Tibial nerve (tissue), 4 donors: ENCODE results near the gene SGPP2. TPM values are rescaled to one million over a fixed set of nuclear protein-coding genes. Genes with fewer than 3 reads are reported as not detected.

ENCODE experiments used
- DNase-seq, 2 donors: peaks; one replicate each; pipeline ENCODE4 v3.0.0-alpha.2; 2019; ENCODE audit warnings: low spot score in 2 of 2
- H3K27ac ChIP-seq, 4 donors: fragments of 200-600 bp; sonication (generic) in 3 of 4; one replicate each; pipeline ENCODE4 v1.5.1; 2017 to 2019; ENCODE audit warnings: mild to moderate bottlenecking in 1 of 4
- H3K27me3 ChIP-seq, 2 donors: fragments of 200-600 bp; sonication (generic) in 1 of 2; one replicate each; pipeline versions ENCODE4 v1.5.1 to v1.6.0; 2017 to 2019
- H3K36me3 ChIP-seq, 3 donors: fragments of 200-600 bp; sonication (generic); one replicate each; pipeline ENCODE4 v1.5.1; 2018 to 2019
- H3K4me1 ChIP-seq, 4 donors: fragments of 200-600 bp; sonication (generic) in 3 of 4; one replicate each; pipeline ENCODE4 v1.5.1; 2017 to 2019
- H3K4me3 ChIP-seq, 4 donors: fragments of 200-600 bp; sonication (generic) in 3 of 4; one replicate each; pipeline ENCODE4 v1.5.1; 2017 to 2019; ENCODE audit warnings: mild to moderate bottlenecking in 1 of 4, moderate library complexity in 1 of 4
- H3K9me3 ChIP-seq, 4 donors: fragments of 200-600 bp; sonication (generic) in 3 of 4; one replicate each; pipeline ENCODE4 v1.5.1; 2017 to 2019
- CTCF ChIP-seq, 5 experiments: fragments of 200-600 bp in 3 of 5; fragments of 450-650 bp in 2 of 5; sonication (generic) in 3 of 5; IDR thresholded peaks; one replicate each; pipeline ENCODE4 v1.5.1; 2016 to 2019; ENCODE audit warnings: antibody characterized with exemption in 5 of 5, mild to moderate bottlenecking in 3 of 5, moderate library complexity in 2 of 5
- EP300 ChIP-seq, 2 donors: sonication (generic); formaldehyde crosslinking; IDR thresholded peaks; one replicate each; pipeline ENCODE4 v1.6.1; 2017; ENCODE audit warnings: antibody characterized with exemption in 2 of 2, mild to moderate bottlenecking in 1 of 2
- POLR2A ChIP-seq, 2 donors: fragments of 450-650 bp; IDR thresholded peaks; one replicate each; pipeline ENCODE4 v1.6.1; 2017; ENCODE audit warnings: antibody characterized with exemption in 2 of 2, mild to moderate bottlenecking in 2 of 2, moderate library complexity in 2 of 2
- WGBS, 2 donors: methylation state at CpG; one replicate each; pipeline ENCODE4 v1.1.5; 2018; 5-methylcytosine and 5-hydroxymethylcytosine counted together
- total RNA-seq, 4 donors: library from RNA; depleted of rRNA; stranded (reverse); fragments of >200 nt; gene quantifications; one replicate each; pipeline ENCODE4 v1.1.0, GENCODE V29; 2016

The SGPP2 gene
- total RNA-seq, 4 donors from 2014 or later, result not detected

- Histone ChIP-seq H3K27ac (no peak overlapping the region), H3K4me3 (no peak overlapping the region), H3K36me3 (no peaks in the 10 kb centered on the region), H3K27me3 (peaks cover 0 to 6% of the 10 kb centered on the region in 2 donors), H3K4me1 (no peaks in the 10 kb centered on the region), H3K9me3 (no peaks in the 10 kb centered on the region)
- TF ChIP-seq CTCF (IDR thresholded peaks at IDR 0.05) (no peak), POLR2A (IDR thresholded peaks at IDR 0.05) (no peak), EP300 (IDR thresholded peaks at IDR 0.05) (no peak)
- DNase-seq, result no peak
Measured at GRCh38 chr2:222481941-222482340, 57.6 kb downstream of the SGPP2 start.

GRCh38 chr2:222483513-222484039 is 59.2 kb downstream of the SGPP2 start:
- Histone ChIP-seq H3K27ac (no peak overlapping the region), H3K4me1 (no peaks in the 10 kb centered on the region), H3K27me3 (peaks cover 0 to 6% of the 10 kb centered on the region in 2 donors), H3K4me3 (no peak overlapping the region), H3K36me3 (no peaks in the 10 kb centered on the region), H3K9me3 (no peaks in the 10 kb centered on the region)
- WGBS, 2 donors, result 32 to 45% methylated on average over 3 of the region's 3 CpGs
- TF ChIP-seq CTCF (IDR thresholded peaks at IDR 0.05), result no peak
- no peak for TF ChIP-seq POLR2A (IDR thresholded peaks at IDR 0.05)
- TF ChIP-seq EP300 (IDR thresholded peaks at IDR 0.05), result no peak
- DNase-seq, result no peak

GRCh38 chr2:222485367-222486211 is 61.2 kb downstream of the SGPP2 start:
- Histone ChIP-seq H3K36me3 (no peaks in the 10 kb centered on the region), H3K27me3 (peaks cover 0 to 6% of the 10 kb centered on the region in 2 donors), H3K9me3 (no peaks in the 10 kb centered on the region), H3K4me1 (no peaks in the 10 kb centered on the region), H3K4me3 (no peak overlapping the region), H3K27ac (no peak overlapping the region)
- TF ChIP-seq POLR2A (IDR thresholded peaks at IDR 0.05) (no peak), EP300 (IDR thresholded peaks at IDR 0.05) (no peak), CTCF (IDR thresholded peaks at IDR 0.05) (no peak)
- WGBS, 2 donors, result 52 to 56% methylated on average over 12 of the region's 12 CpGs
- DNase-seq, result no peak

GRCh38 chr2:222490131-222490530 is 65.8 kb downstream of the SGPP2 start:
- no peak for DNase-seq
- Histone ChIP-seq H3K36me3 (no peaks in the 10 kb centered on the region), H3K27ac (no peak overlapping the region), H3K27me3 (no peaks in the 10 kb centered on the region), H3K4me3 (no peak overlapping the region), H3K4me1 (no peaks in the 10 kb centered on the region), H3K9me3 (peaks cover 0 to 3% (median 0%) of the 10 kb centered on the region in 4 donors)
- TF ChIP-seq POLR2A (IDR thresholded peaks at IDR 0.05) (no peak), CTCF (IDR thresholded peaks at IDR 0.05) (no peak), EP300 (IDR thresholded peaks at IDR 0.05) (no peak)

GRCh38 chr2:222492683-222493082 is 68.3 kb downstream of the SGPP2 start:
- Histone ChIP-seq H3K27ac (no peak overlapping the region), H3K36me3 (no peaks in the 10 kb centered on the region), H3K27me3 (no peaks in the 10 kb centered on the region), H3K4me1 (no peaks in the 10 kb centered on the region), H3K9me3 (peaks cover 0 to 3% (median 0%) of the 10 kb centered on the region in 4 donors), H3K4me3 (no peak overlapping the region)
- TF ChIP-seq POLR2A (IDR thresholded peaks at IDR 0.05), result no peak
- TF ChIP-seq EP300 (IDR thresholded peaks at IDR 0.05), result no peak
- no peak for TF ChIP-seq CTCF (IDR thresholded peaks at IDR 0.05)
- no peak for DNase-seq
